Spleen (tissue), 11 donors: Measurements from ENCODE around the gene GRAMD2A. TPM values are rescaled to one million over a fixed set of nuclear protein-coding genes. Genes with fewer than 3 reads are reported as not detected.
A peak's percentile ranks its signal among the peaks of the same experiment; 100 is the strongest.

Source experiments
- DNase-seq: peaks from one replicate; pipeline ENCODE4 v3.0.0-alpha.2; 2020
- H3K27ac ChIP-seq, 8 donors: fragments of 200-600 bp; sonication (generic) in 7 of 8; 1 replicate in 4 of 8; 2 replicates in 4 of 8; pipeline versions ENCODE4 v1.5.0 to v1.8.0; 2016 to 2021; ENCODE audit warnings: inconsistent platforms in 4 of 8, mild to moderate bottlenecking in 4 of 8, moderate library complexity in 1 of 8
- H3K27me3 ChIP-seq, 7 donors: fragments of 200-600 bp; sonication (generic) in 6 of 7; replicated peaks in 1 of 7; 1 replicate in 4 of 7; 2 replicates in 3 of 7; pipeline versions ENCODE4 v1.5.0 to v1.8.0; 2016 to 2021; ENCODE audit warnings: inconsistent platforms in 3 of 7, mild to moderate bottlenecking in 1 of 7
- H3K36me3 ChIP-seq, 6 donors: fragments of 200-600 bp; sonication (generic) in 5 of 6; 1 replicate in 4 of 6; 2 replicates in 2 of 6; pipeline versions ENCODE4 v1.5.0 to v1.8.0; 2016 to 2021; ENCODE audit warnings: inconsistent platforms in 2 of 6
- H3K4me1 ChIP-seq, 6 donors: fragments of 200-600 bp; sonication (generic) in 5 of 6; 1 replicate in 3 of 6; 2 replicates in 3 of 6; pipeline versions ENCODE4 v1.5.0 to v1.8.0; 2016 to 2021; ENCODE audit warnings: inconsistent platforms in 3 of 6
- H3K4me3 ChIP-seq, 8 donors: fragments of 200-600 bp; sonication (generic) in 7 of 8; 1 replicate in 4 of 8; 2 replicates in 4 of 8; pipeline versions ENCODE4 v1.5.0 to v1.8.0; 2016 to 2021; ENCODE audit warnings: inconsistent platforms in 4 of 8, mild to moderate bottlenecking in 4 of 8, moderate library complexity in 2 of 8
- H3K9me3 ChIP-seq, 8 donors: fragments of 200-600 bp; sonication (generic) in 7 of 8; 1 replicate in 4 of 8; 2 replicates in 4 of 8; pipeline versions ENCODE4 v1.5.0 to v1.8.0; 2016 to 2021; ENCODE audit warnings: inconsistent platforms in 4 of 8
- POLR2A ChIP-seq, 3 donors: fragments of 450-650 bp; IDR thresholded peaks; one replicate each; pipeline ENCODE4 v1.5.1; 2017; ENCODE audit warnings: antibody characterized with exemption in 3 of 3, mild to moderate bottlenecking in 1 of 3
- POLR2AphosphoS5 ChIP-seq, 3 donors: sonication (generic); formaldehyde crosslinking; IDR thresholded peaks; one replicate each; pipeline ENCODE4 v1.5.1; 2017; ENCODE audit warnings: antibody characterized with exemption in 3 of 3
- WGBS, 5 donors: extraction: QIAGEN DNeasy Blood & Tissue Kit in 3 of 5; methylation state at CpG; one replicate each; pipeline versions ENCODE4 v1.1.5 to v1.1.7; 2013 to 2018; 5-methylcytosine and 5-hydroxymethylcytosine counted together
- intact Hi-C: fragments of 100-400 bp; cut with DNase I; formaldehyde crosslinking; loops from one replicate; pipeline ENCODE4 v1.15.0; 2023; ENCODE audit warnings: low total_unique reads
- polyA plus RNA-seq, 3 donors: library from polyadenylated mRNA; stranded (reverse); fragments of 200-250 nt; gene quantifications; one replicate each; pipeline ENCODE4 v1.2.1, GENCODE V29; 2013
- total RNA-seq, 7 donors: library from RNA; depleted of rRNA in 3 of 7; stranded (reverse); fragments of >200 nt in 3 of 7; fragmentation: NEBNext Ultra II Directional in 4 of 7; extraction: Animal tissue kit (Norgen Biotek cat#: 25700) in 4 of 7; gene quantifications; one replicate each; pipeline versions ENCODE4 v1.1.0 to v1.2.1, GENCODE V29; 2016 to 2021
- TF ChIP-seq, protein P1 (sequence below), 11 experiments: fragments of 200-600 bp in 7 of 11; fragments of 450-650 bp in 4 of 11; sonication (generic) in 4 of 11; IDR thresholded peaks in 8 of 11; conservative IDR thresholded peaks in 3 of 11; 1 replicate in 7 of 11; 2 replicates in 4 of 11; pipeline versions ENCODE4 v1.4.0 to v1.8.0; 2016 to 2021; ENCODE audit warnings: antibody characterized with exemption in 11 of 11, inconsistent platforms in 4 of 11, mild to moderate bottlenecking in 1 of 11
- donor health status: healthy with polysubstance abuse.
- donor health status: DM: no; HTN: no; CAD: no; lungs with moderate emphysema.
- donor health status: DM: no; HTN: no; CAD: no.
- donor health status: Bipolar disorder and iron deficiency.
- donor health status: healthy.
- donor health status: DM: no; HTN: no; CAD: no.
- donor health status: DM: yes; HTN: yes; CAD: no.

The GRAMD2A gene
- total and polyA plus RNA-seq, 10 donors: 0.03 to 0.34 (median 0.09) TPM; not detected in 6

- peak overlapping the region in 6 of 8 donors; percentile 92 to 100 (median 98) for H3K4me3 ChIP-seq
- WGBS, 5 donors: 19 to 41% (median 31%) methylated on average over 4 of the region's 4 CpGs
- DNase-seq: no peak
Measured at GRCh38 chr15:72227720-72228119, 30.1 kb upstream of the GRAMD2A start.

DNA sequence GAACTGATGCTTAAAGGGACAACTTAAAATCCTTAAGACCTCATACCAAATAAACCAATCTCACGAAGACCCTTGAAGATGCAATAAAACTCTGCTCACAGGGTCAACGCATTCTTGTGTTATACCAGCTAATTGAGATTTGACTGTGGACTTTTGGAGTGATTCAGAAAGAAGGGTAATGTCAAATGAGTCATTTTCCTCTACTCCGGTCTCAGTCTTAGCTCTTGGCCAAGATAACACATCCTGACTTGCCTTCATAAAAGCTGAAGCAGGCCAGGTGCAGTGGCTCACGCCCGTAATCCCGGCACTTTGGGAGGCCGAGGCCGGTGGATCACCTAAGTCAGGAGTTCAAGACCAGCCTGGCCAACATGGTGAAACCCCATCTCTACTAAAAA lies 29.6 kb upstream of the GRAMD2A start:
- DNase-seq: no peak
- Histone ChIP-seq H3K27ac (peak overlapping the region; percentile 28 to 99 (median 97)), H3K4me3 (peak overlapping the region in 4 of 8 donors; percentile 6 to 99 (median 53)), H3K27me3 (no peaks in the 10 kb centered on the region), H3K36me3 (peaks cover 0 to 30% (median 0%) of the 10 kb centered on the region in 6 donors), H3K9me3 (no peaks in the 10 kb centered on the region), H3K4me1 (peaks cover 28 to 87% (median 68%) of the 10 kb centered on the region in 6 donors)
- 29 to 58% (median 38%) methylated on average over 8 of the region's 8 CpGs for WGBS, 5 donors
- intact Hi-C loops: no loop called here
- TF ChIP-seq, protein P1, sequence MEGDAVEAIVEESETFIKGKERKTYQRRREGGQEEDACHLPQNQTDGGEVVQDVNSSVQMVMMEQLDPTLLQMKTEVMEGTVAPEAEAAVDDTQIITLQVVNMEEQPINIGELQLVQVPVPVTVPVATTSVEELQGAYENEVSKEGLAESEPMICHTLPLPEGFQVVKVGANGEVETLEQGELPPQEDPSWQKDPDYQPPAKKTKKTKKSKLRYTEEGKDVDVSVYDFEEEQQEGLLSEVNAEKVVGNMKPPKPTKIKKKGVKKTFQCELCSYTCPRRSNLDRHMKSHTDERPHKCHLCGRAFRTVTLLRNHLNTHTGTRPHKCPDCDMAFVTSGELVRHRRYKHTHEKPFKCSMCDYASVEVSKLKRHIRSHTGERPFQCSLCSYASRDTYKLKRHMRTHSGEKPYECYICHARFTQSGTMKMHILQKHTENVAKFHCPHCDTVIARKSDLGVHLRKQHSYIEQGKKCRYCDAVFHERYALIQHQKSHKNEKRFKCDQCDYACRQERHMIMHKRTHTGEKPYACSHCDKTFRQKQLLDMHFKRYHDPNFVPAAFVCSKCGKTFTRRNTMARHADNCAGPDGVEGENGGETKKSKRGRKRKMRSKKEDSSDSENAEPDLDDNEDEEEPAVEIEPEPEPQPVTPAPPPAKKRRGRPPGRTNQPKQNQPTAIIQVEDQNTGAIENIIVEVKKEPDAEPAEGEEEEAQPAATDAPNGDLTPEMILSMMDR (IDR thresholded peaks at IDR 0.05 in 8 of 11, conservative IDR thresholded peaks at IDR 0.05 in 3 of 11): no peak
- TF ChIP-seq POLR2AphosphoS5 (IDR thresholded peaks at IDR 0.05): no peak

More at GRCh38 chr15:72227720-72228119, 30.1 kb upstream of the GRAMD2A start:
- no peaks in the 10 kb centered on the region for H3K27me3 ChIP-seq
- H3K36me3 ChIP-seq: peaks cover 0 to 25% (median 0%) of the 10 kb centered on the region in 6 donors
- intact Hi-C loops: no loop called here
- no peaks in the 10 kb centered on the region for H3K9me3 ChIP-seq
- peak overlapping the region; percentile 89 to 99 (median 97) for H3K27ac ChIP-seq
- peaks cover 28 to 87% (median 68%) of the 10 kb centered on the region in 6 donors for H3K4me1 ChIP-seq
- TF ChIP-seq POLR2A (IDR thresholded peaks at IDR 0.05): no peak
- TF ChIP-seq POLR2AphosphoS5 (IDR thresholded peaks at IDR 0.05): no peak
- TF ChIP-seq, protein P1 (IDR thresholded peaks at IDR 0.05 in 8 of 11, conservative IDR thresholded peaks at IDR 0.05 in 3 of 11): no peak

- intact Hi-C loops: no loop called here
- no peak for TF ChIP-seq POLR2AphosphoS5 (IDR thresholded peaks at IDR 0.05)
- TF ChIP-seq, protein P1 (IDR thresholded peaks at IDR 0.05 in 8 of 11, conservative IDR thresholded peaks at IDR 0.05 in 3 of 11): no peak
- TF ChIP-seq POLR2A (IDR thresholded peaks at IDR 0.05): no peak
- H3K4me1 ChIP-seq: peaks cover 21 to 91% (median 66%) of the 10 kb centered on the region in 6 donors
- peaks cover 0 to 65% (median 15%) of the 10 kb centered on the region in 6 donors for H3K36me3 ChIP-seq
- 88 to 94% (median 90%) methylated on average over 10 of the region's 10 CpGs for WGBS, 5 donors
- DNase-seq: no peak
- H3K9me3 ChIP-seq: no peaks in the 10 kb centered on the region
- no peaks in the 10 kb centered on the region for H3K27me3 ChIP-seq
- no peak overlapping the region for H3K4me3 ChIP-seq
- peak overlapping the region in 1 of 8 donors; percentile 74 for H3K27ac ChIP-seq
Measured at GRCh38 chr15:72223278-72223677, 25.7 kb upstream of the GRAMD2A start.

DNA sequence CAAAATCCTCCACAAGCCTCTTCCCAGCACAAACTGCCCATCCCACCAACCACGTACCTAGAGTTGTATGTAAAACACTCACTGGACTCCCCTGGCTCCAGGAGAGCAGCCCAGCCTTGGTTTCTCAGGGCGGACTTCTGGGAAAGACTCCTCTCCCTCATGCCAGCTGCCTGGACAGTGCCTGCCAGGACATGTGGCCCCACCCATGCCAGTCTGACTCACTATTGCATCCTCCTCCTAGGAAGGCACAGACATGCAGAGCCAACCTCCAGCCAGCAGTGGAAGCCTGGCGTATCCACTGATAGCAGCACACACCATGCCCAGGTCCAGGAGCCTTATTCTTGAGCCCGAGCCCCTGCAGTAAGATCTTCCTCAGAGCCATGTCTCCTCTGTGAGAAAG lies 24.8 kb upstream of the GRAMD2A start:
- no peaks in the 10 kb centered on the region for H3K9me3 ChIP-seq
- peaks cover 15 to 82% (median 57%) of the 10 kb centered on the region in 6 donors for H3K4me1 ChIP-seq
- intact Hi-C loops: no loop called here
- H3K4me3 ChIP-seq: no peak overlapping the region
- no peaks in the 10 kb centered on the region for H3K27me3 ChIP-seq
- H3K27ac ChIP-seq: peak overlapping the region in 6 of 8 donors; percentile 22 to 74 (median 52)
- 73 to 80% (median 77%) methylated on average over 4 of the region's 4 CpGs for WGBS, 5 donors
- no peak for DNase-seq
- H3K36me3 ChIP-seq: peaks cover 0 to 74% (median 24%) of the 10 kb centered on the region in 6 donors
- TF ChIP-seq POLR2AphosphoS5 (IDR thresholded peaks at IDR 0.05) (peak; percentile 48 to 56 (median 52)), POLR2A (IDR thresholded peaks at IDR 0.05) (no peak)
- TF ChIP-seq, protein P1 (IDR thresholded peaks at IDR 0.05 in 8 of 11, conservative IDR thresholded peaks at IDR 0.05 in 3 of 11): no peak
